ENCODE measurements around the gene FER. TPM values are rescaled to one million over a fixed set of nuclear protein-coding genes. Genes with fewer than 3 reads are reported as not detected.

Gene FER
- polyA plus RNA-seq, 1 donor from 2014 or later = 8.5 TPM

GRCh38 chr5:108801776-108802175 is 54.1 kb downstream of the FER start:
- no peaks in the 10 kb centered on the region for H3K27me3 ChIP-seq (ENCODE audit: insufficient read depth, low read depth, low read length)
- no peak overlapping the region for H2AFZ ChIP-seq (ENCODE audit: low read depth, low read length)
- H3K36me3 ChIP-seq (ENCODE audit: insufficient read depth, low read length) = no peaks in the 10 kb centered on the region
- H3K9me2 ChIP-seq (ENCODE audit: insufficient read depth, low read length) = no peaks in the 10 kb centered on the region
- no peak overlapping the region for H3K27ac ChIP-seq (ENCODE audit: low read length)
- peaks cover 6% of the 10 kb centered on the region for H3K9me3 ChIP-seq (ENCODE audit: low read length)
- no peak overlapping the region for H3K4me3 ChIP-seq (ENCODE audit: low read length)
- no peak overlapping the region for H3K9ac ChIP-seq (ENCODE audit: low read length)
- no peaks in the 10 kb centered on the region for H4K20me1 ChIP-seq (ENCODE audit: insufficient read depth)
- no peak overlapping the region for H3K4me2 ChIP-seq (ENCODE audit: low read length)
- H3F3A ChIP-seq (ENCODE audit: insufficient read depth, low read length, poor library complexity, severe bottlenecking) = no peaks in the 10 kb centered on the region
- H3K79me2 ChIP-seq (replicated peaks; ENCODE audit: insufficient read depth, low read length) = peaks cover 12% of the 10 kb centered on the region
- TF ChIP-seq MXI1 (conservative IDR thresholded peaks at IDR 0.05; ENCODE audit: poor library complexity, severe bottlenecking) (no peak), SMC3 (conservative IDR thresholded peaks at IDR 0.05; ENCODE audit: poor library complexity) (no peak), REST (IDR thresholded peaks at IDR 0.05; ENCODE audit: borderline replicate concordance) (no peak), TAF1 (IDR thresholded peaks at IDR 0.05; ENCODE audit: low read depth) (no peak), RAD21 (conservative IDR thresholded peaks at IDR 0.05) (no peak), EZH2 (IDR thresholded peaks at IDR 0.05; ENCODE audit: borderline replicate concordance, insufficient read depth, low read length, poor library complexity, severe bottlenecking) (no peak), CTCF (IDR thresholded peaks at IDR 0.05; ENCODE audit: poor library complexity, severe bottlenecking) (no peak), POLR2AphosphoS5 (IDR thresholded peaks at IDR 0.05) (no peak), EP300 (conservative IDR thresholded peaks at IDR 0.05; ENCODE audit: poor library complexity, severe bottlenecking) (no peak)

GRCh38 chr5:108810717-108811116 is 63.0 kb downstream of the FER start:
- H3K27me3 ChIP-seq (ENCODE audit: insufficient read depth, low read depth, low read length) = no peaks in the 10 kb centered on the region
- H2AFZ ChIP-seq (ENCODE audit: low read depth, low read length) = no peak overlapping the region
- H3K79me2 ChIP-seq (replicated peaks; ENCODE audit: insufficient read depth, low read length) = peaks cover 17% of the 10 kb centered on the region
- no peaks in the 10 kb centered on the region for H3K9me3 ChIP-seq (ENCODE audit: low read length)
- no peaks in the 10 kb centered on the region for H4K20me1 ChIP-seq (ENCODE audit: insufficient read depth)
- no peak overlapping the region for H3K4me2 ChIP-seq (ENCODE audit: low read length)
- no peak overlapping the region for H3K27ac ChIP-seq (ENCODE audit: low read length)
- no peaks in the 10 kb centered on the region for H3F3A ChIP-seq (ENCODE audit: insufficient read depth, low read length, poor library complexity, severe bottlenecking)
- TF ChIP-seq EP300 (conservative IDR thresholded peaks at IDR 0.05; ENCODE audit: poor library complexity, severe bottlenecking) = no peak
- no peak for TF ChIP-seq POLR2AphosphoS5 (IDR thresholded peaks at IDR 0.05)
- no peak for TF ChIP-seq MXI1 (conservative IDR thresholded peaks at IDR 0.05; ENCODE audit: poor library complexity, severe bottlenecking)
- no peak for TF ChIP-seq CTCF (IDR thresholded peaks at IDR 0.05; ENCODE audit: poor library complexity, severe bottlenecking)
- TF ChIP-seq SMC3 (conservative IDR thresholded peaks at IDR 0.05; ENCODE audit: poor library complexity) = no peak
- TF ChIP-seq TAF1 (IDR thresholded peaks at IDR 0.05; ENCODE audit: low read depth) = no peak
- TF ChIP-seq EZH2 (IDR thresholded peaks at IDR 0.05; ENCODE audit: borderline replicate concordance, insufficient read depth, low read length, poor library complexity, severe bottlenecking) = no peak
- no peak for TF ChIP-seq REST (IDR thresholded peaks at IDR 0.05; ENCODE audit: borderline replicate concordance)
- no peak for TF ChIP-seq RAD21 (conservative IDR thresholded peaks at IDR 0.05)
- no peak overlapping the region for H3K4me3 ChIP-seq (ENCODE audit: low read length)
- no peaks in the 10 kb centered on the region for H3K9me2 ChIP-seq (ENCODE audit: insufficient read depth, low read length)
- H3K36me3 ChIP-seq (ENCODE audit: insufficient read depth, low read length) = no peaks in the 10 kb centered on the region
- no peak overlapping the region for H3K9ac ChIP-seq (ENCODE audit: low read length)
